ENCODE results near the gene N4BP2.
"Not testable (repeated sequence)": the region's sequence is repeated elsewhere in the genome, so short reads cannot be mapped to it uniquely, and the experiment has no call there.

The N4BP2 gene

DNA sequence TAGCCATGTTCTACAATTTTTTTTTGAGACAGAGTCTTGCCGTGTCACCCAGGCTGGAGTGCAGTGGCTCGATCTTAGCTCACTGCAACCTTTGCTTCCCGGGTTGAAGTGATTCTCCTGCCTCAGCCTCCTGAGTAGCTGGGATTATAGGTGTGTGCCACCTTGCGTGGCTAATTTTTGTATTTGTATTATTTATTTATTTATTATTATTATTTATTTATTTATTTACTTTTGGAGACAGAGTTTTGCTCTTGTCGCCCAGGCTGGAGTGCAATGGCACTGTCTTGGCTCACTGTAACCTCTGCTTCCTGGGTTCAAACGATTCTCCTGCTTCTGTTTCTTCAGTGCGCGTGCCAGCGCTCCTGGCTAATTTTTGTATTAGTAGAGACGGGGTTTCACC lies 36.8 kb downstream of the N4BP2 start:
- DNase-seq = not testable (repeated sequence)

DNA sequence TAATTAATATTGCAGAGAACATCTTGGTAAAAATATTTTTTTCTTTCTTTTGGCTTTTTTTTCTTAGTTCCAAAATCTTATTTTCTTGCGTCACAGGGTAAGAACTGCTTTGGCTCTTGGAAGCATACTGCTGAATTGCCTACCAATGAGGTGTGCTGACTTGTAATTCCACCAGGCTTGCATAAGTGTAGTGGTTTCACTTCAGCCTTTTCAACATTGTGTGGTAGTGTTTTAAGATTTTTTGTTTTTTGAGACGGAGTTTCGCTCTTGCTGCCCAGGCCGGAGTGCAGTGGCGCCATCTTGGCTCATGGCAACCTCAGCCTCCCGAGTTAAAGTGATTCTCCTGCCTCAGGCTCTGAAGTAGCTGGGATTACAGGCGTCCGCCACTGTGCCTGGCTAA lies 42.4 kb downstream of the N4BP2 start:
- DNase-seq = no peak

DNA sequence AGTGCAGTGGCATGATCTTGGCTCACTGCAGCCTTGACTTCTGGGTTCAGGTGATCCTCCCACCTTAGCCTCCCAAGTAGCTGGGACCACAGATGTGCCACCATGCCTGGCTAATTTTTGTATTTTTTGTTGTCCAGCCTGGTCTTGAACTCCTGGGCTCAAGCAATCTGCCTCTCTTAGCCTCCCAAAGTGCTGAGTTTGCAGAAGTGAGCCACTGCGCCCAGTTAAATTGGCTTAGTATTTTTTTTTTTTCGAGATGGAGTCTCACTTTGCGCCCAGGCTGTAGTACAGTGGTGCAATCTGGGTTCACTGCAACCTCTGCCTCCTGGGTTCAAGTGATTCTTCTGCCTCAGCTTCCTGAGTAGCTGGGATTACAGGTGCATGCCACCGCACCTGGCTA lies 50.5 kb downstream of the N4BP2 start:
- not testable (repeated sequence) for DNase-seq

DNA sequence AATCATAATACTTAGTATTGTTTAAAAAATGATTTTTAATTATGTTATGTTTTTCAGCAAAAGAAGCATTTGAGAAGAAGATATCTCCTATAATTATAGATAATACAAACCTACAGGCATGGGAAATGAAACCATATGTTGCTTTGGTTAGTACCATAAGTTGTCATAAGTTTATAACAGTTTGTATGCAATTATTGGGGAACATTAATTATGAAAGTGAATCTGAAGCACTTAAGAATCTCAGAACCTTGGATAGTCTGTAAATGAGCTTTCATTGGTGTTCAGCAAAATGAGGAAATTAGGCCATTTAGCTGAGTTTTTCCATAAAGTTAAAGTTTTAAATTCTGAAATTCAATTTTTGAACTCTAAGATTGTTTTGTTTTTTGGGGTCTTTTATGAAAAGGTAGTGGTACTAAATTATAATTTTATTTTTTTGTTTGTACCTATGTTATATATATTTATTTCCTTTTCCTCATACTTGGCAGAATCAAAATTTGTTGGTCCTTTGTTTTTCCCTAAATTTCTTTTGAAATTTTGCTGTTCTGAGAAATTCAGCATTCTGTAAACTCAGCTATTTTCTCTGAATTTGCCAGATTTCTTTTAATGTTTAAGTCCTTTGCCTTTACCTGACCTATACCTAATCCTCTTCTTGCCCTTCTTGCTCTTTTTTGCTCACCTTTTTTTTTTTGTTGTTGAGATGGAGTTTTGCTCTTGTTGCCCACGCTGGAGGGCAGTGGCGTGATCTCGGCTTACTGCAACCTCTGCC lies 55.6 kb downstream of the N4BP2 start:
- no peak for DNase-seq

DNA sequence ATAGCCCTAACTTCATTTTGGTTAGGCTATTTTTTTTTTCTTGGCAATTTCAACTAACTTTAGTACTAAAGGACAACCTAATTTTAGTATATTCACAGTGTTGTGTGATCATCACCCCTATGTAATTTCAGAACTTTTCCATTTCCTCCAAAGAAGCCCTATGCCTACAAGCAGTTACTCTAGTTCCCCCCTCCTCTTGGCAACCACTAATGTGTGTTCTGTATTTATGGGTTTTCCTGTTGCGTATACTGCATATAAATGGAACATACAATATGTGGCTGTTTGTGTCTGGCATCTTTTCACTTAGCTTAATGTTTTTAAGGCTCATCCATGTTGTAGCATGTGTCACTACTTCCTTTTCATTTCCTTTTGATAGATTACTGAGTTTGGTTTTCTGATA lies 57.6 kb downstream of the N4BP2 start:
- DNase-seq = no peak

DNA sequence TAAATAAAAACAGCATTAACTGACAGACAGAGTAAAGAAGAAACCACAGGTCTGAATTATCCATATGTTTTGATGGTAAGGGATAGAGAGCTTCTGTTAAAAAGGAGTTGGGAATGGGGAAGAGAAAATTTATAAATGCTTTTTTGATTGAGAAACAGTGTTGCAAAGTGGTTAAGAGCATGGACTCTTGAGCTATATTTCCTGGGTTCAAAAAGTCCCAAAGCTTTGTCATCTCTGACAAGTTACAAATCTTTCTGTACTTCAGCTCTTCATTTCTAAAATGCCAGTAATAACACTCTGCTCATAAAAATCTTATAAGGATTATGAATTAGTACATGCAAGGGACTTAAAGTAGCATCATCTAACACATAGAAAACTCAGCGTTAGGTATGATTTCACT lies 62.2 kb downstream of the N4BP2 start:
- DNase-seq = no peak

GRCh38 chr4:40119344-40119743 lies 62.7 kb downstream of the N4BP2 start:
- DNase-seq = no peak

DNA sequence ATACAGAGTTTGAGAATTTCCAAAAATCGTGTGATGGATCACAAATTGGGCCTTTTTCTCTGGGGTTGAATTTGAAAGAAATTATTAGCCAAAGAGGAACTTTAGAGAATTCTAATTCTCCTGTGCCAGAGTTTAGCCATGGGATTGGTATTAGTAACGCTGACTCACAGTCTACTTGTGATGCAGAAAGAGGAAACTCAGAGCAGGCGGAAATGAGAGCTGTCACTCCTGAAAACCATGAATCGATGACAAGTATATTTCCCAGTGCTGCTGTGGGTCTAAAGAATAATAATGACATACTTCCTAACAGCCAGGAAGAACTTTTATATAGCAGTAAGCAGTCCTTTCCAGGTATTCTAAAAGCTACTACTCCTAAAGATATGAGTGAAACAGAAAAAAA lies 64.9 kb downstream of the N4BP2 start:
- DNase-seq = peak; percentile 65

DNA sequence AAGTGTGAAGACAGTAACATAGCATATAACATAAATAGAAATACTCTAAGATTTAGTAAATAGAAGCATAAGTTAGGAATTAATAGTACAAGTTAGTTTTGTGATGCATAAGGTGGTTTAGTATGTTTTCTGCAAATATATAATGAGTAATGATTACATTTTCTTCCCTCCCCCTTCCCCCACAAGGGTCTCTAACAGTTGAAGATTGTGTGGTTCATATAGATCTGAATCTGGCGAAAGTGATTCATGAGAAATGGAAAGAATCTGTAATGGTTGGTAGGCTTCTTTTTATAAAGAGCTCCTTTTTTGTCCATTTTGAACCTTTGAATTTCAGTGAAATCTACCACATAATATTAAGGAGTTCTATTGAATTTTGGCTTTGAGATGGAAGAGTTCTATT lies 66.3 kb downstream of the N4BP2 start:
- DNase-seq = no peak

- no peak for DNase-seq
Observed at GRCh38 chr4:40124690-40125089, 68.0 kb downstream of the N4BP2 start.

- DNase-seq = no peak
Observed at GRCh38 chr4:40130401-40131036, 73.9 kb downstream of the N4BP2 start.

DNA sequence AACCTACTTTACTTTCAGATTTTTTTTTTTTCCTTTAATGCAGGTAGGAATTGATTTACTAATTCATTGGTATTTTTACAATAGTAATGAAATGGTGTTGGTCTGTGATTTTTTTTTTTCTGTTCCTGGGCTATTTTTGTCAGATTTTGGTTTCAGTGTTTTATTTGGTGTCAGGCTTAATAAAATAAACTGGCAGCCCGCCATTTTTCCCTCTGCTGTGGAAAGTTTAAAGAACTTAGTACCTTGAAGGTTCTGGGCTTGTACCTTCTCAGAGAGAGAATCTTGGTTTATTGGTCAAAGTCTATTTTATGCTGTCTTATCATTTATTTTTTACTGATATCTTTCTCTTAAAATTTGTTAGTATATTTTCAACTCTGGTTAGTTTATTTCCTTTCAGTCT lies 76.2 kb downstream of the N4BP2 start:
- DNase-seq = no peak

GRCh38 chr4:40134206-40134917 lies 77.7 kb downstream of the N4BP2 start:
- no peak for DNase-seq

DNA sequence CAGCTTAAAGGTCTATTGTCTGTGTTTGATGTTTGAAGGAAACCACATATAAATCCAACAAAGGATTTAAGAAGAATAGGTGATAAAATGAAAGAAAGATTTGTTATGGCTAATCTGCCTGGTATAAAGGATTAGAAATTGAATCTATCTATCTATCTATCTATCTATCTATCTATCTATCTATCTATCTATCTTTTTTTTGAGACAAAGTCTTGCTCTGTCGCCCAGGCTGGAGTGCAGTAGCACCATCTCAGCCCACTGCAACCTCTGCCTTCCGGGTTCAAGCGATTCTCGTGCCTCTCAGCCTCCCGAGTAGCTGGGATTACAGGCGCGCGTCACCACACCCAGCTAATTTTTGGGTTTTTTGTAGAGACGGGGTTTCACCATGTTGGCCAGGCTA lies 79.6 kb downstream of the N4BP2 start:
- DNase-seq = not testable (repeated sequence)

GRCh38 chr4:40140196-40140595 lies 83.5 kb downstream of the N4BP2 start:
- peak; percentile 74 for DNase-seq

- not testable (repeated sequence) for DNase-seq
Observed at GRCh38 chr4:40140597-40140996, 83.9 kb downstream of the N4BP2 start.

GRCh38 chr4:40143926-40144508 lies 87.4 kb downstream of the N4BP2 start:
- no peak for DNase-seq

- no peak for DNase-seq
Observed at GRCh38 chr4:40144716-40145115, 88.1 kb downstream of the N4BP2 start.

GRCh38 chr4:40147490-40147889 lies 90.8 kb downstream of the N4BP2 start:
- not testable (repeated sequence) for DNase-seq

GRCh38 chr4:40149960-40150385 lies 93.3 kb downstream of the N4BP2 start:
- DNase-seq = peak; percentile 95

- DNase-seq = no peak
Observed at GRCh38 chr4:40150932-40151331, 94.3 kb downstream of the N4BP2 start.

- no peak for DNase-seq
Observed at GRCh38 chr4:40152637-40153036, 96.0 kb downstream of the N4BP2 start.

GRCh38 chr4:40157436-40157835 lies 100.8 kb downstream of the N4BP2 start:
- no peak for DNase-seq

DNA sequence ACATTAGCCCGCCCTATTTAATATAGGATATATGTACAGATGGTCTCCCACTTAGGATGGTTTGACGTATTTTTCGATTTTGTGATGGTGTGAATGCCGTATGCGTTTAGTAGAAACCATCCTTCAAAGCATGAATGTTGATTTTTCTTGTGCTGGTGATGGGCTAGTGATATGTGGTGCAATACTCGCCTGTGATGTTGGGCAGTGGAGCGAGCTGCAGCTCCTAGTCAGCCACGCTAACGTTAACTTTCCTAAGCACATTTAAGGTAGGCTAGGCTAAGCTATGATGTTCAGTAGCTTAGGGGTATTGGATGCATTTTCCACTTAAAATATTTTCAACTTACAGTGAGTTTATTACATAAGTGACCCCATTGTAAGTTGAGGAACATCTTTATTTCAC lies 103.6 kb downstream of the N4BP2 start:
- no peak for DNase-seq

Measured in hematopoietic multipotent progenitor cell treated with erythropoietin and hydrocortisone succinate and interleukin-3 and kit ligand, for 6 days (in vitro differentiated cells).